GM21515 (cell line): ENCODE measurements around the gene STRIP1.

Experiments used
- ATAC-seq: cut with Tn5 transposase; IDR thresholded peaks from one replicate; pipeline ENCODE4 v1.9.1; 2021; ENCODE audit not compliant: unreplicated experiment

STRIP1 gene

GRCh38 chr1:110034451-110035235 lies at the start of gene STRIP1:
Gene STRIP1, plus strand, starts transcription at chr1:110034624. Its CDS starts 14 bp downstream, at chr1:110034638.
- peak; percentile 88 for ATAC-seq

- no peak for ATAC-seq
These were observed 49.0 kb upstream of the STRIP1 start for GRCh38 chr1:109985247-109986053.

- ATAC-seq = no peak
These were observed 48.4 kb upstream of the STRIP1 start for GRCh38 chr1:109986054-109986444.

GRCh38 chr1:109988349-109988914 lies 46.0 kb upstream of the STRIP1 start:
- no peak for ATAC-seq

GRCh38 chr1:109989506-109990301 lies 44.7 kb upstream of the STRIP1 start:
- ATAC-seq = no peak

- ATAC-seq = no peak
These were observed 44.1 kb upstream of the STRIP1 start for GRCh38 chr1:109990302-109990653.

GRCh38 chr1:109991400-109991925 lies 43.0 kb upstream of the STRIP1 start:
- no peak for ATAC-seq

- ATAC-seq = no peak
These were observed 40.5 kb upstream of the STRIP1 start for GRCh38 chr1:109993885-109994284.

- no peak for ATAC-seq
These were observed 39.8 kb upstream of the STRIP1 start for GRCh38 chr1:109994654-109995053.

GRCh38 chr1:109995536-109995935 lies 38.9 kb upstream of the STRIP1 start:
- ATAC-seq = no peak

- ATAC-seq = no peak
These were observed 37.9 kb upstream of the STRIP1 start for GRCh38 chr1:109996476-109996875.

- ATAC-seq = no peak
These were observed 37.1 kb upstream of the STRIP1 start for GRCh38 chr1:109997204-109997866.

- ATAC-seq = no peak
These were observed 36.6 kb upstream of the STRIP1 start for GRCh38 chr1:109997867-109998229.

GRCh38 chr1:110002695-110003094 lies 31.7 kb upstream of the STRIP1 start:
- no peak for ATAC-seq

- peak; percentile 56 for ATAC-seq
These were observed 30.5 kb upstream of the STRIP1 start for GRCh38 chr1:110003747-110004428.

GRCh38 chr1:110004583-110004982 lies 29.8 kb upstream of the STRIP1 start:
- ATAC-seq = no peak

- no peak for ATAC-seq
These were observed 28.5 kb upstream of the STRIP1 start for GRCh38 chr1:110005971-110006370.

GRCh38 chr1:110006516-110006915 lies 27.9 kb upstream of the STRIP1 start:
- ATAC-seq = no peak

- no peak for ATAC-seq
These were observed 27.2 kb upstream of the STRIP1 start for GRCh38 chr1:110007046-110007830.
